ENCODE results near the gene ETV1. TPM values are rescaled to one million over a fixed set of nuclear protein-coding genes. Genes with fewer than 3 reads are reported as not detected.

The ETV1 gene
- total and polyA plus RNA-seq, 7 experiments from 2014 or later, result 0.39 TPM; not detected in 6

GRCh38 chr7:13980474-13980873 is 9.0 kb downstream of the ETV1 start:
- peaks cover under 1 to 15% (median 4%) of the 10 kb centered on the region in 5 donors for H3K27me3 Mint-ChIP-seq

GRCh38 chr7:13979671-13980435 is 9.6 kb downstream of the ETV1 start:
- Mint-ChIP-seq H3K4me3 (no peak overlapping the region), H3K9me3 (peaks cover 0 to 4% (median 0%) of the 10 kb centered on the region in 11 donors), H3K4me1 (no peaks in the 10 kb centered on the region), H3K36me3 (no peaks in the 10 kb centered on the region), H3K27me3 (peaks cover 0 to 15% (median 4%) of the 10 kb centered on the region in 5 donors), H3K27ac (no peak overlapping the region)
- Histone ChIP-seq H3K9me3 (ENCODE audit: control insufficient read depth in 2 of 3, low read length in 3 of 3) (no peaks in the 10 kb centered on the region), H3K27me3 (ENCODE audit: control insufficient read depth in 2 of 2, insufficient read depth in 2 of 2, low read length in 2 of 2) (no peaks in the 10 kb centered on the region), H3K4me1 (ENCODE audit: control insufficient read depth in 2 of 2, insufficient read depth in 2 of 2, low read length in 2 of 2) (no peaks in the 10 kb centered on the region), H3K4me3 (ENCODE audit: low read length) (no peak overlapping the region), H3K27ac (ENCODE audit: low read depth, low read length) (no peak overlapping the region), H3K36me3 (ENCODE audit: control insufficient read depth in 2 of 3, insufficient read depth in 3 of 3, low read length in 3 of 3) (no peaks in the 10 kb centered on the region)
- intact Hi-C loops (cut with micrococcal nuclease), result no loop called here
- DNase-seq, result no peak
- POLR2A ChIA-PET, result no interaction called here
- ATAC-seq, result no peak
- CTCF ChIA-PET, result no interaction called here

More at GRCh38 chr7:13980474-13980873, 9.0 kb downstream of the ETV1 start:
- Mint-ChIP-seq H3K36me3 (no peaks in the 10 kb centered on the region), H3K9me3 (peaks cover 0 to 4% (median 0%) of the 10 kb centered on the region in 11 donors), H3K4me3 (no peak overlapping the region), H3K27ac (no peak overlapping the region), H3K4me1 (no peaks in the 10 kb centered on the region)
- ChIA-PET POLR2A (no interaction called here), CTCF (no interaction called here)
- intact Hi-C loops (cut with micrococcal nuclease), result no loop called here
- H3K27ac ChIP-seq (ENCODE audit: low read depth, low read length), result no peak overlapping the region
- H3K36me3 ChIP-seq (ENCODE audit: control insufficient read depth in 2 of 3, insufficient read depth in 3 of 3, low read length in 3 of 3), result no peaks in the 10 kb centered on the region
- no peaks in the 10 kb centered on the region for H3K4me1 ChIP-seq (ENCODE audit: control insufficient read depth in 2 of 2, insufficient read depth in 2 of 2, low read length in 2 of 2)
- H3K27me3 ChIP-seq (ENCODE audit: control insufficient read depth in 2 of 2, insufficient read depth in 2 of 2, low read length in 2 of 2), result no peaks in the 10 kb centered on the region
- ATAC-seq (no peak), DNase-seq (no peak)
- H3K4me3 ChIP-seq (ENCODE audit: low read length), result no peak overlapping the region
- no peaks in the 10 kb centered on the region for H3K9me3 ChIP-seq (ENCODE audit: control insufficient read depth in 2 of 3, low read length in 3 of 3)

- Histone ChIP-seq H3K9me3 (ENCODE audit: control insufficient read depth in 2 of 3, low read length in 3 of 3) (no peaks in the 10 kb centered on the region), H3K4me1 (ENCODE audit: control insufficient read depth in 2 of 2, insufficient read depth in 2 of 2, low read length in 2 of 2) (no peaks in the 10 kb centered on the region), H3K27me3 (ENCODE audit: control insufficient read depth in 2 of 2, insufficient read depth in 2 of 2, low read length in 2 of 2) (no peaks in the 10 kb centered on the region), H3K27ac (ENCODE audit: low read depth, low read length) (no peak overlapping the region), H3K4me3 (ENCODE audit: low read length) (no peak overlapping the region), H3K36me3 (ENCODE audit: control insufficient read depth in 2 of 3, insufficient read depth in 3 of 3, low read length in 3 of 3) (no peaks in the 10 kb centered on the region)
- Mint-ChIP-seq H3K9me3 (peaks cover 0 to 12% (median 2%) of the 10 kb centered on the region in 11 donors), H3K27me3 (peaks cover 0 to 7% (median 0%) of the 10 kb centered on the region in 5 donors), H3K27ac (no peak overlapping the region), H3K4me1 (no peaks in the 10 kb centered on the region), H3K4me3 (no peak overlapping the region), H3K36me3 (peaks cover 0 to 7% (median 0%) of the 10 kb centered on the region in 5 donors)
- intact Hi-C loops (cut with micrococcal nuclease), result no loop called here
- ChIA-PET CTCF (no interaction called here), POLR2A (no interaction called here)
- DNase-seq, result no peak
- no peak for ATAC-seq
Observed at GRCh38 chr7:13976594-13976993, 12.9 kb downstream of the ETV1 start.

GRCh38 chr7:13965077-13965476 is 24.4 kb downstream of the ETV1 start:
- peaks cover 0 to 2% (median 0%) of the 10 kb centered on the region in 11 donors for H3K9me3 Mint-ChIP-seq
- H3K4me1 Mint-ChIP-seq, result no peaks in the 10 kb centered on the region
- no peaks in the 10 kb centered on the region for H3K4me1 ChIP-seq (ENCODE audit: control insufficient read depth in 2 of 2, insufficient read depth in 2 of 2, low read length in 2 of 2)
- ChIA-PET CTCF (no interaction called here), POLR2A (no interaction called here)
- no peak overlapping the region for H3K4me3 Mint-ChIP-seq
- no peak overlapping the region for H3K27ac Mint-ChIP-seq
- H3K27ac ChIP-seq (ENCODE audit: low read depth, low read length), result no peak overlapping the region
- H3K27me3 Mint-ChIP-seq, result no peaks in the 10 kb centered on the region
- no peak for DNase-seq
- ATAC-seq, result no peak
- intact Hi-C loops (cut with micrococcal nuclease), result no loop called here
- no peak overlapping the region for H3K4me3 ChIP-seq (ENCODE audit: low read length)
- H3K27me3 ChIP-seq (ENCODE audit: control insufficient read depth in 2 of 2, insufficient read depth in 2 of 2, low read length in 2 of 2), result no peaks in the 10 kb centered on the region
- H3K36me3 Mint-ChIP-seq, result no peaks in the 10 kb centered on the region
- no peaks in the 10 kb centered on the region for H3K9me3 ChIP-seq (ENCODE audit: control insufficient read depth in 2 of 3, low read length in 3 of 3)
- H3K36me3 ChIP-seq (ENCODE audit: control insufficient read depth in 2 of 3, insufficient read depth in 3 of 3, low read length in 3 of 3), result no peaks in the 10 kb centered on the region

- H3K27me3 ChIP-seq (ENCODE audit: control insufficient read depth in 2 of 2, insufficient read depth in 2 of 2, low read length in 2 of 2), result no peaks in the 10 kb centered on the region
- no peaks in the 10 kb centered on the region for H3K9me3 ChIP-seq (ENCODE audit: control insufficient read depth in 2 of 3, low read length in 3 of 3)
- H3K4me3 Mint-ChIP-seq, result no peak overlapping the region
- H3K4me3 ChIP-seq (ENCODE audit: low read length), result no peak overlapping the region
- H3K36me3 ChIP-seq (ENCODE audit: control insufficient read depth in 2 of 3, insufficient read depth in 3 of 3, low read length in 3 of 3), result no peaks in the 10 kb centered on the region
- intact Hi-C loops (cut with micrococcal nuclease), result no loop called here
- no peaks in the 10 kb centered on the region for H3K36me3 Mint-ChIP-seq
- DNase-seq, result no peak
- CTCF ChIA-PET, result no interaction called here
- H3K9me3 Mint-ChIP-seq, result no peaks in the 10 kb centered on the region
- H3K27ac Mint-ChIP-seq, result no peak overlapping the region
- H3K4me1 ChIP-seq (ENCODE audit: control insufficient read depth in 2 of 2, insufficient read depth in 2 of 2, low read length in 2 of 2), result no peaks in the 10 kb centered on the region
- no peaks in the 10 kb centered on the region for H3K27me3 Mint-ChIP-seq
- no peak for ATAC-seq
- POLR2A ChIA-PET, result no interaction called here
- H3K27ac ChIP-seq (ENCODE audit: low read depth, low read length), result no peak overlapping the region
- no peaks in the 10 kb centered on the region for H3K4me1 Mint-ChIP-seq
Observed at GRCh38 chr7:13963925-13964324, 25.5 kb downstream of the ETV1 start.

- no peaks in the 10 kb centered on the region for H3K9me3 ChIP-seq (ENCODE audit: control insufficient read depth in 2 of 3, low read length in 3 of 3)
- H3K27ac Mint-ChIP-seq, result no peak overlapping the region
- no peak for ATAC-seq
- DNase-seq, result no peak
- H3K36me3 ChIP-seq (ENCODE audit: control insufficient read depth in 2 of 3, insufficient read depth in 3 of 3, low read length in 3 of 3), result no peaks in the 10 kb centered on the region
- H3K27me3 ChIP-seq (ENCODE audit: control insufficient read depth in 2 of 2, insufficient read depth in 2 of 2, low read length in 2 of 2), result no peaks in the 10 kb centered on the region
- H3K4me1 ChIP-seq (ENCODE audit: control insufficient read depth in 2 of 2, insufficient read depth in 2 of 2, low read length in 2 of 2), result no peaks in the 10 kb centered on the region
- peaks cover 0 to 5% (median 0%) of the 10 kb centered on the region in 11 donors for H3K9me3 Mint-ChIP-seq
- no peak overlapping the region for H3K27ac ChIP-seq (ENCODE audit: low read depth, low read length)
- no peak overlapping the region for H3K4me3 Mint-ChIP-seq
- CTCF ChIA-PET, result no interaction called here
- POLR2A ChIA-PET, result no interaction called here
- H3K27me3 Mint-ChIP-seq, result peaks cover 0 to 4% (median 0%) of the 10 kb centered on the region in 5 donors
- intact Hi-C loops (cut with micrococcal nuclease), result no loop called here
- no peaks in the 10 kb centered on the region for H3K4me1 Mint-ChIP-seq
- no peaks in the 10 kb centered on the region for H3K36me3 Mint-ChIP-seq
- no peak overlapping the region for H3K4me3 ChIP-seq (ENCODE audit: low read length)
Observed at GRCh38 chr7:13955494-13955893, 34.0 kb downstream of the ETV1 start.

- POLR2A ChIA-PET, result no interaction called here
- peaks cover 0 to 5% (median 0%) of the 10 kb centered on the region in 11 donors for H3K9me3 Mint-ChIP-seq
- Histone ChIP-seq H3K4me3 (ENCODE audit: low read length) (no peak overlapping the region), H3K27me3 (ENCODE audit: control insufficient read depth in 2 of 2, insufficient read depth in 2 of 2, low read length in 2 of 2) (no peaks in the 10 kb centered on the region), H3K9me3 (ENCODE audit: control insufficient read depth in 2 of 3, low read length in 3 of 3) (no peaks in the 10 kb centered on the region), H3K4me1 (ENCODE audit: control insufficient read depth in 2 of 2, insufficient read depth in 2 of 2, low read length in 2 of 2) (no peaks in the 10 kb centered on the region), H3K27ac (ENCODE audit: low read depth, low read length) (no peak overlapping the region), H3K36me3 (ENCODE audit: control insufficient read depth in 2 of 3, insufficient read depth in 3 of 3, low read length in 3 of 3) (no peaks in the 10 kb centered on the region)
- H3K36me3 Mint-ChIP-seq, result no peaks in the 10 kb centered on the region
- intact Hi-C loops (cut with micrococcal nuclease), result no loop called here
- DNase-seq, result no peak
- no peaks in the 10 kb centered on the region for H3K4me1 Mint-ChIP-seq
- H3K4me3 Mint-ChIP-seq, result no peak overlapping the region
- ATAC-seq, result no peak
- CTCF ChIA-PET, result no interaction called here
- H3K27me3 Mint-ChIP-seq, result peaks cover 0 to 4% (median 0%) of the 10 kb centered on the region in 5 donors
- no peak overlapping the region for H3K27ac Mint-ChIP-seq
Observed at GRCh38 chr7:13953368-13953767, 36.1 kb downstream of the ETV1 start.

All from naive thymus-derived CD4-positive, alpha-beta T cell (primary cell).